Stimulated activated CD8-positive, alpha-beta memory T cell treated with anti-CD3 and anti-CD28 coated beads, Interleukin-15, amount 100 ng/mL, for 48 hours (primary cell): ENCODE results near the gene GALNT14.

ENCODE experiments used
- DNase-seq, 2 donors: peaks; one replicate each; pipeline ENCODE4 v3.0.0-alpha.2; 2020; ENCODE audit warnings: low read depth in 2 of 2

GALNT14 gene

GRCh38 chr2:31088504-31089195, 49.6 kb downstream of the GALNT14 start:
- no peak for DNase-seq

- DNase-seq: no peak
Measured at GRCh38 chr2:31087491-31087890, 50.7 kb downstream of the GALNT14 start.

GRCh38 chr2:31086590-31086989, 51.6 kb downstream of the GALNT14 start:
- no peak for DNase-seq

- DNase-seq: no peak
Measured at GRCh38 chr2:31083234-31083993, 54.8 kb downstream of the GALNT14 start.

GRCh38 chr2:31082002-31082401, 56.2 kb downstream of the GALNT14 start:
- DNase-seq: no peak

GRCh38 chr2:31081492-31081891, 56.7 kb downstream of the GALNT14 start:
- DNase-seq: no peak

- no peak for DNase-seq
Measured at GRCh38 chr2:31080361-31080760, 57.9 kb downstream of the GALNT14 start.

- no peak for DNase-seq
Measured at GRCh38 chr2:31079665-31080064, 58.6 kb downstream of the GALNT14 start.

- DNase-seq: no peak
Measured at GRCh38 chr2:31078579-31079105, 59.6 kb downstream of the GALNT14 start.

GRCh38 chr2:31078011-31078410, 60.2 kb downstream of the GALNT14 start:
- DNase-seq: no peak

GRCh38 chr2:31075941-31076590, 62.2 kb downstream of the GALNT14 start:
- DNase-seq: no peak

GRCh38 chr2:31075431-31075830, 62.8 kb downstream of the GALNT14 start:
- no peak for DNase-seq

- DNase-seq: no peak
Measured at GRCh38 chr2:31071741-31072140, 66.5 kb downstream of the GALNT14 start.

GRCh38 chr2:31070339-31071125, 67.7 kb downstream of the GALNT14 start:
- no peak for DNase-seq

- no peak for DNase-seq
Measured at GRCh38 chr2:31069643-31070325, 68.5 kb downstream of the GALNT14 start.

GRCh38 chr2:31067259-31067658, 71.0 kb downstream of the GALNT14 start:
- no peak for DNase-seq

GRCh38 chr2:31066551-31066950, 71.7 kb downstream of the GALNT14 start:
- DNase-seq: no peak

- no peak for DNase-seq
Measured at GRCh38 chr2:31066086-31066485, 72.2 kb downstream of the GALNT14 start.

GRCh38 chr2:31065356-31065755, 72.9 kb downstream of the GALNT14 start:
- no peak for DNase-seq

- DNase-seq: no peak
Measured at GRCh38 chr2:31060397-31060796, 77.8 kb downstream of the GALNT14 start.
